GM21737 (cell line): ENCODE results near the gene HERPUD2.
A peak's percentile ranks its signal among the peaks of the same experiment; 100 is the strongest.
"Not testable (repeated sequence)": the region's sequence is repeated elsewhere in the genome, so short reads cannot be mapped to it uniquely, and the experiment has no call there.

ENCODE experiments used
- ATAC-seq: cut with Tn5 transposase; IDR thresholded peaks from one replicate; pipeline ENCODE4 v1.9.1; 2021; ENCODE audit warnings: mild to moderate bottlenecking, moderate library complexity; ENCODE audit not compliant: unreplicated experiment

The HERPUD2 gene

DNA sequence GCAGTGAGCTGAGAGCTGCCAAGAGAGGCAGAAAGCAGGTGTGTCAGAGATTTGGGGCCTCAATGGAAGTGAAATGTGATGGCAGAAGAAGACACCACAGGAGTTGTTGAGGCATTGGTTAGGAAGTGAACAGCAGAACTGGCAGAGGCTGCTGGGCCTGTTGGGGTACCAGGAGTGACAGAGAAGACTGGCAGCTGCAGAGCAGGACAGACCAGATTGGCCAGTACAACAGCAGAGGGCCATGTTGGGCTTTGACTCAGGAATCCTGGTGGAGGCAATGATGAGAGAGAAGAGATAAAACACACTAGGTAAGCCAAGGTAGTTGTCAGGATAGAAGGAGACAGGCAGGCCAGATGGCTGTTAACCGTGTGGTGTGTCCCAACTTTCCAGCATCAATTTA is 19.9 kb upstream of the HERPUD2 start:
- ATAC-seq, result no peak

DNA sequence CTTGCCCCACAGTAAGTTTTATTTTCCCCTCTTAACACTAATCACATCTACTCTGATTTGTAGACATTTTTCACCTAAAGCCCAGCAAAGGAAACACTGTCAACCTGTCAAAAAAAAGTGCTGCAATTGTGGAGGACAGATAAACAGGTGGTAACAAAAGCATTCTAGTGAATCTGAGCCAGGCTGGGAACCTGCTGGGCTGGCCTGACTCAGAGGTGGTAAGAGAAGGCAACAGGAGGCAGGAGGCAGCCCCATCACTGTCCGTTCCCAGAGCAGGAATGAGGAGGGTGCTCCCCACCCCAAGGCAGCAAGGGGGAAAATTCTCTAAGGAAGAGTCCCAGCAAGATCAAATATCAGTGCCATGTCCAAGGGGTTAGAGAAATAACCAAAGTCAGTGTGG is 19.5 kb upstream of the HERPUD2 start:
- ATAC-seq, result no peak

DNA sequence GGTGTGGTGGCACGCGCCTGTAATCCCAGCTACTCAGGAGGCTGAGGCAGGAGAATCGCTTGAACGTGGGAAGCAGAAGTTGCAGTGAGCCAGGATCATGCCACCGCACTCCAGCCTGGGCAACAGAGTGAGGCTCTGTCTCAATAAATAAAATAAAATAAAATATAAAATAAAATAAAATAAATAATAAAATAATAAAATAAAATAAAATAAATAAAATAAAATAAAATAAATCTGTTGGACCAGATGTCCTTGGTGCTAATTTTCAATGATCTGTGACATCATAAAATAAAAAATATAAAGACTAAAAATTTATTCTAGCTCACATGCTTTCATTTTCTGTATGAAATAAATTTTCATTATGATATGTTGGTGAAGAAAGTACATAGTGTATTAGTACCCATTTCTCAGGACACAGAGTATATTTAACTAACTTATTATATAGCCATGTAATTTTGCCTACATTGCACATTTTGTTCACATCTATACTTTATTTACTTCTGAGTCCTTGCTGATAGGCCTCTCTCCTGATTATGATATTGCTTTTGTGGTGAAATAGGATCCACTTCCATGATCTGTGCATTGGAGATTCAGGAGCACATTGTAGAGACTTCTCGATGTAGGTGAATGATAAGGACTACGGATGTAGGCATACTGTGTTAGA is 17.8 kb upstream of the HERPUD2 start:
- no peak for ATAC-seq

DNA sequence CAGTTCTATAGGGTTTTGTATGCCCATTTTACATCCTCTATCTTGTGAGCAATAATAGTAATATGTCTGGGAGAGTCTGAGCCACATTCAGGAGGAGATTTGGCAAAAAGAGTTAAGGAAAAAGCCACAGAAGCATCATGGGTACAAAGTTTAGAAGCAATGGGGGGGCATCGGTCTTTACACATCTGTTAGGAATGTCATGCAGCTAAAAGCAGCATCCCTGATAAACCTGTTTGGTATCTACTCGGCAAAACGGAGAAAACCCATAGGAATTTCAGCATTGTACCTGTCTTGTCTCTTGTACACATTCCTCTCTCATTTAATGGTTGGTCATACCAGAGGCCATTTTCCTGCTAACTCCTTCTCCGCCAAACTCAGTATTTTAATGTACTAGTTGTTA is 12.5 kb upstream of the HERPUD2 start:
- ATAC-seq, result no peak

DNA sequence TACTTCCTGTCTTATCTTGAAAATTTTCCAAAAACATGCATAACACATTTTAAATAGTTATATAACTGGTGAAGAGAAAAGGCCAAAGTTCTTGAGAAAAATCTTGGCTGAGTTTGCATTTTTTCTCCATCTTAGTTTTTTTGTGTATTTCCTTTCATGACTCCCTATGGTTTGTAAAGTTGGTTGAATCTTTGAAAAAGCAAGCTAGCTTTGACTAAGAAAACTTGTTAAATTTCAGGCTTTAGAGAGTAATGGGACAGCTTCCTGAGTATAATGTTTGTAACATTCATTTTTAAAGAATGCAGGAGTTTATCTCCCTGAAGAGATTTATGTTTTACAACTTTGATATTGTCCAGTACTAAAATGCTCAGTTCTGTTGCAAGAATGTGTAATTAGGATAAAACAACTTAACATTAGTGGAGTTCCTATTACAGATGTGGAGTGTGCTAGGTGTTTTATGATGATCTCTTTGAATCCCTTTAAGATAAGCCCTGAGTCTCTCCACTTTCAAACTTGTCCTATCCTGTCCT is 11.1 kb upstream of the HERPUD2 start:
- no peak for ATAC-seq

DNA sequence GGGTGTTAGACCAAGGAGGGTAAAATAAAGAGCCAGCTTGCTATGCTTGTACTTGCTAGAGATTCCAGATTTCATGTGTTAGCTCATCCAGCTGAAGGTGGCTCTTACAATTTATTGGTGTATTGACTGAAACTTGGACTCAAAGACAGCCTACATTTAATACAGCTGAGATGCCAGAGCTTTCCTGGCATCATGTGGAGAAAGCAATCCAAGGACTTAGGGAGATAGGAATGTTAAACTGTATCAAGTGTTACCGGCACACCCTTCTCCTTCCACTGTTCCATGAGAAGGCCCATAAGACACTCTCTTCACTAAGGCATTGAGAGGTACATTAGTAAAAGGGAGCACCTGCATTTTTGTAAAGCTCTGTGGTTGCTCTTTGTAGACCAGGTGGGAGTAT is 9.3 kb upstream of the HERPUD2 start:
- ATAC-seq, result no peak

DNA sequence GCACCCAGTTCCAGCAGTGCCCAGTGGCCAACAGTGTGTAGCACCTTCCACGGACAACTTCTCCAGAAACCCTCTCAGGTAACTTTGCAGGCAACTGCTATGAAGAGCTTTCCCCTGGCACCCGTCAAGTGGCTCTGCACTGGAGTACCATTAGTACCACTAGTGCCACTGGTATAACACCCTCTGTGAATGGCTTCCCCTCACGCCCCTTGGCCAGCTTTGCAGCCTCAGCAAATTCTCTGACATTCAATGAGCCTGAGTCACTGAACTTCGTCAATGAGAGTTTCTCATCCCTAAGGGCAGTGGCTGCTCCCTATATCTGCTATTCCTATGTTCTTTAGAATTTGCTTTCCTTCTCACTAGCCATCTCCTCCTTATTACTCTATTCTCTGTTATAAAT is 7.6 kb upstream of the HERPUD2 start:
- ATAC-seq, result no peak

DNA sequence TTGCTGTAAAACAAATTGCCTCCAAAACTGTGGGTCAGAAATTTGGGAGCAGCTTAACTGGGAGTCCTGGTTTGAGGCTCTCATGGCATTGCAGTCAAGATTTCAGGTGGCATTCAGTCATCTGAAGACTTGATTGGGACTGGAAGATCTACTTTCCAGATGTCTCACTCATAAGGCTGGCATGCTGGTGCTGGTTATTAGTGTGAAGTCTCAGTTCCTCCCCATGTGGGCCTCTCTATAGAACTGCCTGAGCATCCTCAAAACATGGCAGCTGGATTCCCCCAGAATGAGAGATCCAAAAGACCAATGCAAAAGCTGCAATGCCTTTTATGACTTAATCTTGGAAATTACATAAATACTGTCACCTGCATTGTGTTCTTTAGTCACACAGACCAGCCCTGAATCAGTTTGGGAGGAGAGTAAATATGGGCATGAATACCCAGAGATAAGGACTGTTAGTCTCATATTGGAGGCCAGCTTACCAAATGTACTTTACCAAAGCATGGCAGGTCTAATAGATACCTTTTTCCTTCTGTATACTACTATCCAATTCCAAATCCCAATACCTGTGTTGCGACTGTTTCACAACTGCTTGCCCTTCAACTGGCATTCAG is 6.5 kb upstream of the HERPUD2 start:
- ATAC-seq, result no peak

DNA sequence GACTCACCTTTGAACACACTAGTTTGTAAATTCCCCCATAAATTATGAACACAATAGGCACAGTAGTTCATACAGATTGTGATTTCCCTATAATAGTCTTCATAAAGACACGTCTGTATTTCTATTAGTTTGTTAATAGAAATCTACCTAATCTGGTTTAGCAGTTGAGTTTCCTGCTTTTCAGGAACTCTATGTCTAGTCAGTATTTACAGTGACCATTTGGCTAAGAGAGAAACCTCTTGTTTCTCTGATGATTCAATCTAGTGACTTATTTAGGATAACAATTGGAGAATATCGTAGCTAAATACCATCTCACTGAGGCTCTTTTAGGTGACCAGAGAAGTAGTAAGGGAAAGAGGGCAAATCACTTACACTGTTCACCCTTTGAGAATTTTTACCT is 5.9 kb upstream of the HERPUD2 start:
- ATAC-seq, result no peak

DNA sequence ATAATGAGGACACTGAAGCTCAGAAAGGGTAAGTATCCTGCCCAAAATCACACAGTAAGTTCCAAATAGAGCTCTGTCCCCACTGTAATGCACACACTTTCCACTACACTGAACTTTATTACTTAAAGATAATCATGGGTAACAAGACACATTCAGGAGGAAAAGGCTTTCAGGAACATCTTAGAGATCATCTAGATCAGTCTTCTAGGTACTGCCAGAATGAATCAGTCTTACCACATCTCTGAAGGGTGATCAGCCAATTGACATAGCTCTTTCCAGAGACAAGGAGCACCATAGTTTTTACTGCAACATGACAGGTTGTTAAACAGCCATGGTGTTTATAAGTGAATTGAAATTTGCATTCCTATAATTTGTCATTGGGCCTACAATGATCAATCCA is 5.4 kb upstream of the HERPUD2 start:
- ATAC-seq, result no peak

DNA sequence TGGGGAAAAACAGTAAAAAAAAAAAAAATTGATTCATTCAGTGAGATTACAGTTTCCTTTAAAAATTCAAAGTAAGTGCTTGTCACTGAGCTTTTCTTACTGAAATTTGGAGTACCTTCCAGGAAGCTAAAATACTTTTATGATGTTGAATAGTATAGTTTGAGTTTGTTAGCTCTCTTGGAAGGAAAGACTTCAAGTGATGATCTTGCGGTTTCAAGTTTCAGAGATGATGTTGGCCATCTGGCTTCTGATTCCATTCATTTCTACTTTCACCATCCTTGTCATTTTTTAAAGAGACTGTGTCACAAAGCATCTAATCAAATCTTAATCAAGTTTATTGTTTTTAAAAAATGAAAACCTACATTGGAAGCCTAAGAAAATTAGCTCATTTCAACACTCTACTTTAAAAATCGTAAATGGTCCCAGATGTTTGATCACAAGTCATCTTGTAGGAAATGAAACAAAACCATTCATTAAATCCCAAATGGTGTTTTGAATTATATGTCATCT is 4.9 kb upstream of the HERPUD2 start:
- no peak for ATAC-seq

DNA sequence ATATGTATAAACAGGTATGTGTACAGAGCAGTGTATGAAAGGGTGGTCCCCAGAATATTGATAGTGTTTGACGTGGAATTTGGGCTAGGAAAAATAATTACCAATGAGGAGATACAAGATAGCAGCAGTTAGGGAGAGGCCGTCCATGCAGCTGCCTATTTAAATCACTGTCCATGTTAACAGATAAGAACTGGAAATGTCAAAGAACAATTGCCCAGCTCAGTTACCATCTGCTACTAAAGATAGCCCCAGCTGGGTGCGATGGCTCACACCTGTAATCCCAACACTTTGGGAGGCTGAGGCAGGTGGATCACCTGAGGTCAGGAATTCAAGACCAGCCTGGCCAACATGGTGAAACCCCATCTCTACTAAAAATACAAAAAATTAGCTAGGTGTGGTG is 3.4 kb upstream of the HERPUD2 start:
- ATAC-seq, result not testable (repeated sequence)

DNA sequence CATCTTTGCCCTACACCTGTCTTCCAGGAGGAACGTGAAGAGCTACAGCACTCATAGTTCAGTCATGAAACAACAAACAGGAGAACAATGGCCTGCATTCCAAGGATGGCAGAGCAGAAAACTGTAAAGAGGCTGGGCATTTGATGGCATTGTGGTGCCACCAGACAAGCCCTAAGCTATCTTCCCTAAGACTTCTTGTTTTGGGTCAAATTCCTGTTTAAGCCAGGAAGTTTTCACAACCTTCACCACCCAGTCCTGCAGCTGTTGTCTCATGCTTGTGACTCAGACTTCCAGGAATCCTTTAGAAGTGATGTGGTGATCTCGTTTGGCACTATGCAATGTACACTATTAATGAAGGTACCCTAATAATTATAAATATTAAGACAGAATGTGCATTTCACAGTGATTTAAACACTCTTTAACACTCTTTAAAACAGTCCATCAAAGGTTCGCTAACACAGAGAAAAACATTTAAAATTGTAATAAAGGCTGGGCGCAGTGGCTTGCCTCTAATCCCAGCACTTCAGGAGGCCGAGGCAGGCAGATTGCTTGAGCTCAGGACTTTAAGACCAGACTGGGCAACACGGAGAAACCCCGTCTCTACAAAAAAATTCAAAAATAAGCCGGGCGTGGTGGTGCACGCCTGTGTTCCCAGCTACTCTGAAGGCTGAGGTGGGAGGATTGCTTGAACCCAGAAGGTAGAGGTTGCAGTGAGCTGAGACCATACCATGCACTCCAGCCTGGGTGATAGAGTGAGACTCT is 2.7 kb upstream of the HERPUD2 start:
- ATAC-seq, result no peak

DNA sequence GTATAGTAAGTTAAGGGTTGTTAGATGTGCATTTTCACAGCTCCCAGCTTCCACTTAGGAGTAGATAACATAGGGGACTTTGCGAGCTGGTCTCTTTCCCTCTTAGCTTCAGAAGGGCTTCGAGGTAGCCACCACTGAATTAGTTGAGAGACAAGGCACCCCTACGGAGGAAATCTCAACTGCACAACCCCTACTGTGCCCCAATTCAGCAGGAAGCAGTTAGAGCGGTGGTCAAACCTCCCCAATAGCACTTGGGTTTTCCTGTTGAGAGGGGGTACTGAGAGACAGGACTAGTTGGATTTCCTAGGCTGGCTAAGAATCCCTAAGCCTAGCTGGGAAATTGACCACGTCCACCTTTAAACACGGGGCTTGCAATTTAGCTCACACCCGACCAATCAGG is 1.1 kb upstream of the HERPUD2 start:
- no peak for ATAC-seq

DNA sequence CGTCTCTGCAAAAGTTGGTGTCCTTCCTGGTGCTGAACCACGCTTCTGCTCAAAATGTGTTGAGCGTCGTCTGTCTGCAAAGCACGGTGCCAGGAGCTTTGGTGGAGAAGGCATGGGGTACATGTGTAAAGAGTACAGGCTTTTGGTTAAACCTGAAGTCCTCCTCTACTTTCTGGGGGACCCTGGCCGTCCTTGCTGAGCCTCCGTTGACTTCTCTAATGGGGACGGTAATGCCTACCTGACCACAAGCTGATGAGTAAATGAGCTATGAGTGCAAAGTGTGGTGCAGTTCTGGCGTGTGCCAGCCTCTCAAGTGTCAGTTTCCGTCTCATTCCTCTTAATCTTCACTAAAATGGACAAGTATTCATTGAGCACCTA is 527 bp upstream of the HERPUD2 start:
- no peak for ATAC-seq

DNA sequence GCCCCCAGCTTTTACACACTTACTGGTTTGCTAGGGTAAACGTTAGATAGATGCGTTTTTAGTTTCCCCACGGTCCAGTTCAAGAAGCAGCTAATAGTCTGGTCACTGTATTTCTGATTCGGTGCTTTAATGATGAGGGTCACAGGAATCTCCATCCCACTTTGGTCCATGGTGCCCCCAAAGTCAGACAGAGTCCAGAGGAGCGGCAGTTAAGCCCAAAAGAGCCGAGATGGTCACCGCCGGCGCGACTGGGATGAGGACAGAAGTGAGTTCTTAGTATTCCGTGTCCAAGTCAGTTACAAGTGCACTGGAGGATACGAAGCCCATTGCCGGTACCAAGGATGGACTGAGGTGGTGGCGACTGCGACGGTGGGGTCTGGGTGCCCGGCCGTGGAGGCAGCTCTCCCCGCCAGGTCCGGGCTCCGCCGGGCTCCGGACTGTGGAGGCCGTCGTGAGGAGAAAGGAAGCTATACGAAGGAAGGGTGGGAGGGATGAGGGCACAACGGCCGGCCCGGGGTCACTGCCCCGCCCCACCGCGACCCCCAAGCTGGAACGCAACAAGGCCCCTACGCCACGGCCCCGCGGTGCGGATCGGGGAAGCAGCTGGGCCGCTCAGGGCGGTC is 663 bp downstream of the HERPUD2 start:
- ATAC-seq, result peak; percentile 16

DNA sequence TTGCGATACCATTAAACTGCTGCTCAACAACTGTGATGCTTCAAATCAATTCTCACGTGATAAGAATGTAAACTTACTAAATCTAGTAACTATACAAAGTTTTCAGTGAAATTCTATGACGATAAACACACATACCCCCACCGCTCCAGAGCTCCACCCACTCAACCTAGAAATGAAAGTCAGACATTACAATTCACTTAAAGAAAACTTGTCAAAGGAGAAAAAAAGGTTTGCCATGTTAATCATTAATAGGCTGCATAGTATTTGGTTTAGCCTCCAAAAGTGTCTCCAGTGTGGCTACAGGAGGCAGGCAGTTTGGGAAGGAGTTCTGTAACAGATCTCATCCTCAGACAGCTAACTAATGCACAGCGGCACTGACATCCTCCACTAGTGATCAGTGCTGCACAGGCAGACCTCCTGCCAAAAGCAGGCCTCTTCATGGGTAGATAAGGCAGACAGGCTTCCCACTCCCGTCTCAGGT is 3.1 kb downstream of the HERPUD2 start:
- no peak for ATAC-seq

DNA sequence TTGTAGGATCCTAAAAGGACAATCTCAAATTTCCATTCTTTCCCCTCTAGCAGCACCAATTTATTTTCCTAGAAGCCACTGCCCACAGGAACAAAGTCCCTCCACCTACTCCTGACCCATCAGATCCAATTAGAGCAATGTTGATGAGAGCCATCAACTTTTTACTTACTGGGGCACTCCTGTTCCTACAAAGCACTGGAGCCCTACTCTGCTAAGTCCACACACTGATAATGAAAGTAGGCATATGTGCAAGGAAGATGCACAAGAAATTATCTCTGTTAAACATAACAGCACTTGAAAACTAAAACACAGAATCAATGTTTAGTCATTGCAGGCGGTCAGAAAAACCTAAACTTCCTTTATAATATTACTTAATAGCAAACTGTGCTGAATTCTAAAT is 3.6 kb downstream of the HERPUD2 start:
- ATAC-seq, result no peak

DNA sequence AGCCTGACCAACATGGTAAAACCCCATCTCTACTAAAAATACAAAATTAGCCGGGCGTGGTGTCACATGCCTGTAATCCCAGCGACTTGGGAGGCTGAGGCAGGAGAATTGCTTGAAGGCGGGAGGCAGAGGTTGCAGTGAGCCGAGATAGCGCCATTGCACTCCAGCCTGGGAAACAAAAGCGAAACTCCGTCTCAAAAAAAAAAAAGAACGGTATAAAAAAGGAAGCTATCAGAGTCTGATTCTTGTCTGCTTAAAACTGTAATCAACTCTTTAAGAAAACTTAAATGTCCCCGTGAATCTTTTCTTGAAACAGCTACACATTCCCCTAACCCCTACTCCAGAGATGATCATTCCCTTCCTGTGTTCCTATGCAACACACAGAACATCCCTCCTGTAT is 4.3 kb downstream of the HERPUD2 start:
- ATAC-seq, result not testable (repeated sequence)

DNA sequence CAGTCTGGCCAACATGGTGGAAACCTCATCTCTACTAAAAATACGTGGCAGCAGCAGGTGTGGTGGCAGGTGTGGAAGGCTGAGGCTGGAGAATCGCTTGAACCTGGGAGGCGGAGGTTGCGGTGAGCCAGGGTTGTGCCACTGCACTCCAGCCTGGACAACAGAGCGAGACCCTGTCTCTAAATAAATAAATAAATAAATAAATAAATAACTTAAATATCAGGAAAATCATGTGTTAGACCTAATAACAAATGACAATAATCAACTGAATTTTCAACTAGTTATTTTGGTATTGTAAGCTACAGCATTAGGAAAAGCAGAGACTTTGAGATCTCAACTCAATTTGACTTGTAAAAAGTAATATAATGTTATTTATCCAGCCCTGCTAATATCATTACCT is 9.2 kb downstream of the HERPUD2 start:
- ATAC-seq, result no peak
